Stimulated activated CD4-positive, alpha-beta T cell treated with anti-CD3 and anti-CD28 coated beads, Interleukin-15, amount 100 ng/mL, for 24 hours (primary cell): ENCODE results near the gene SIPA1L3.

Experiments used
- DNase-seq: peaks from one replicate; pipeline ENCODE4 v3.0.0-alpha.2; 2020

SIPA1L3 gene

GRCh38 chr19:38125238-38125637, 218.2 kb downstream of the SIPA1L3 start:
- no peak for DNase-seq

DNA sequence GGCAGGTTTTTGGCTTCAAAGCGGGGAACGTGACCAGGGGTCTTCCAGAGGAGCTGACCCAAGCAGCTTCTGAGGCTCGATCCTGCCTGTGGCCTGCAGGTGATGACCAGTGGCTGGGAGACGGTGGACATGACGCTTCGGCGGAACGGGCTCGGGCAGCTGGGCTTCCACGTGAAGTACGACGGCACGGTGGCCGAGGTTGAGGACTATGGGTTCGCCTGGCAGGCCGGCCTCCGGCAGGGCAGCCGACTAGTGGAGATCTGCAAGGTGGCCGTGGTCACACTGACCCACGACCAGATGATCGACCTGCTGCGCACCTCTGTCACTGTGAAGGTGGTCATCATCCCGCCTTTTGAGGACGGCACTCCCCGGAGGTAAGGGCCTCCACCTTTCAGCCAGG, 223.4 kb downstream of the SIPA1L3 start:
- DNase-seq: no peak

GRCh38 chr19:38132781-38133180, 225.8 kb downstream of the SIPA1L3 start:
- no peak for DNase-seq

DNA sequence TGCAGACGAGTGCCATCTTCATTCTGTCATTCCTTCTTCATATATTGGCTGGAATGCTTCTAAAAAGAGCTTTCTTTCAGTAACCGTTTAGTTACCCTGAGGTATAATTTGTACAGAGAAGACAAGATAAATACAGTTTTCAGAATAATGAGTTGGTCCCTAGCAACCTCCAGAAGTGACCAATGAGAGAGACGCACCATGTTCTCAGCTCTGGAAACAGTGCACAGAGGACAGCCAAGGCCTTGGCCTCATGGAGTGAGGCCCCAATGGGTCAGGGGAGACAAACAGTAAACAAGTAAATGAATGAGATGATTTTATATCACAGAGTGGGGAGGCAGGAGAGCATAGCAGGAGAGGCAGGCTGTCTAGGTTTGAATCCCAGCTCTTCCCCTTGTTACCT, 226.3 kb downstream of the SIPA1L3 start:
- no peak for DNase-seq

DNA sequence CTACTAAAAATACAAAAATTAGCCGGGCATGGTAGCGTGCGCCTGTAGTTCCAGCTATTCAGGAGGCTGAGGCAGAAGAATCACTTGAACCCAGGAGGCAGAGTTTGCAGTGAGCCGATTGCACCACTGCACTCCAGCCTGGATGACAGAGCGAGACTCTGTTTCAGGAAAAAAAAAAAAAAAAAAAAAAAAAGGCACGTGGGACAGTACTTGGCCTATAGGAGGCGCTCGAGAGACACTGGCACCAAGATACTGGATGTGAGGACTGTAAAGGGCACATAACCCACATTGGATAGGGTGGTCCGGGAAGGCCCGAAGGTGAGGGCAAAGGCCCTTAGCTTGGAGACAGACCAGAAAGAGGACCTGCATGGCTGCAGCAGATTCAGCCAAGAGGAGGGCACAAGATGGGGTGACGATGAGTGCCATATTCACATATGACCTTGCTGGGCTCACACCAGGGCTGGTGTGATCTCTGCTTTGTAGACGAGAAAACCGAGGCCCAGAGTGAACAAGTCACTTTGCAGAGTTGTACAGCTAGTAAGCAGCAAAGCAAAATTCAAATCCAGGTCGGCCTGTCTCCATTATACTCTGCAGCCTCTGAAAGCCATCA, 227.6 kb downstream of the SIPA1L3 start:
- DNase-seq: peak; percentile 57

GRCh38 chr19:38135150-38135998, 228.4 kb downstream of the SIPA1L3 start:
- no peak for DNase-seq

DNA sequence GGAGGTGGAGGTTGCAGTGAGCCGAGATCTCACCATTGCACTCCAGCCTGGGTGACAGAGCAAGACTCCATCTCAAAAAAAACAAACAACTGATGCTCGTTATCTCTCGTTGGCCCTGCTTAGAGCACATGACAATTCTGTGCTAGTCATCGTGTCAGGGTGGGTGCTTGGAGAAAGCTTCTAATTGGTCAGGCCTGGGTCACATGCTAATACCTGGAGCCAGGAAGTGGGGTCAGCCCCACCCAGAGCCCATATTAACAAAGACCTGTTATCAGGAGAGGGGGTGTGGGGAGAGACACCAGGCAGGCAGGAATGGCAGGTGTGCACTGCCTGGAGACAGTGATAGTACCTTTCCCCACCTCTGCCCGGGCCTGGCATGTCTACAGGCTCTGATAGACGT, 232.1 kb downstream of the SIPA1L3 start:
- DNase-seq: no peak

- DNase-seq: no peak
These were observed 234.1 kb downstream of the SIPA1L3 start for GRCh38 chr19:38141108-38141507.

DNA sequence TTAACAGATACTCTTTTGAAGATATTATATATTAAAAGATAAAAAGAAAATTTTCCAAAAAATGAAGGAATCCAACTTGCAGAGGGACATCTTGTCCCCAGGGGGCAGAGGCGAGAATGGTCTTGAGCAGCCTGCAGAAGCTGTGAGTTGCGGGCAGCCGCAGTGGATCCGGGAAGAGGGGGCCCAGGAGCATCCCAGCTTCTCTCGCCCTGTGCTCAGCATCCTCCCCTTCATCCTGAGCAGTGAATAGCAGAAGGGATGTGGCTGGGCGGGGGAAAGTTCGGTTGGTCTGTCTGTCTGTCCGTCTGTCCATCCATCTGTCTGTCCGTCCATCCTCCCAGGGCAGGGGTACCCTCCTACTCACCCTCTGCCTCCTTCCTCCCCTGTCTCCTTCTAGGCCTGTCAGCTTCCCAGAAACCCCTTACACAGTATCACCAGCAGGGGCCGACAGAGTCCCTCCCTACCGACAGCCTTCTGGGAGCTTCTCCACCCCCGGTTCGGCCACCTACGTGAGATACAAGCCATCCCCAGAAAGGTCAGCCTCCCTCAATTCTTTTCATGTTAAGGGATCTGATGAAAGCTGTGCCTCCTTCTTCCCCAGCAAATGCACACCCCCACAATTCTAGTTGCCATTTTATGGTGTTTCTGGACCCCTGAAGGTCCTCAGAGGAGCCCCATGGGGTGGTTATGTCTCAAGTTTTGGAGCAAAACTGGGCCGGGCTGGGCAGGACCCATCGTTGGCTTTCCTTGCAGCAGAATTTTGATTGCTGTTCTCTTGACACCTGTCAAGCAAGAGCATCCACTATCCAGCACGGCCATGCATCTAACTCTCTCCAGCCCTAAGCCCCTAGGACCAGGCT, 235.4 kb downstream of the SIPA1L3 start:
- peak; percentile 66 for DNase-seq

- no peak for DNase-seq
These were observed 236.8 kb downstream of the SIPA1L3 start for GRCh38 chr19:38143847-38144246.

GRCh38 chr19:38144667-38145066, 237.7 kb downstream of the SIPA1L3 start:
- DNase-seq: no peak

DNA sequence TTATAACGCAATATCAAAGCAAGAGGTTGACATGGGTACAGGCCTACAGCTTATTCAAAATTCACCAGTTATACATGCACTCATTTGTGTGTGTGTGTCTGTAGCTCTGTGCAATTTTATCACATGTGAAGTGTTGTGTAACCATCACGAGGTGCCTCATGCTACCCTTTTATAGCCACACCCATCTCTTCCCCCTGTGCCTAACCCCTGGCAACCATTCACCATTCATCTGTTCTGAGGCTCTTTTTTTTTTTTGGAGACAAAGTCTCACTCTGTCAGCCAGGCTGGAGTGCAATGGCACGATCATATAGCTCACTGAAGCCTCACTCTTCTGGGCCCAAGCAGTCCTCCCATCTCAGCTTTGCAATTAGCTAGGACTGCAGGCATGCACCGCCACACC, 238.6 kb downstream of the SIPA1L3 start:
- no peak for DNase-seq

DNA sequence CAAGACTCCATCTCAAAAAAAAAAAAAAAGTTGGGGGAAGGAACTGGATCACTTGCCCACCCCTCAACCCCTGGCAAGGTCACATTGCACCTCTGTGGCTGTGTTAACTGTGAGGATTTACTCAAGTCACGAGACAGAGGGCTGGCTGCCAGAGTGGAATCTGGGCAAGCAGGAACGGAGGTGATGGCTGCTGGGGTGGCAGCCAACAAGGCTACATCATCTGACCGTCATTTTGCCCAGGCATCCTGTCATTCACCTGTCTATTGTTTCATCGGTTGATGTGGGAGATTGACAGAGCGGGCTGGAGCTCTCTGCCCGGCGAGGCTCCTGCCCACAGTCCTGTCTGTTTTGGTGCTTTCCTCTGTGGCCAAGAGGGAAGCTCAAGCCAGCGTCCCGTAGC, 241.3 kb downstream of the SIPA1L3 start:
- no peak for DNase-seq

- DNase-seq: no peak
These were observed 242.7 kb downstream of the SIPA1L3 start for GRCh38 chr19:38149661-38150061.

GRCh38 chr19:38151242-38151641, 244.2 kb downstream of the SIPA1L3 start:
- DNase-seq: no peak

GRCh38 chr19:38152461-38153379, 245.7 kb downstream of the SIPA1L3 start:
- no peak for DNase-seq

- no peak for DNase-seq
These were observed 248.4 kb downstream of the SIPA1L3 start for GRCh38 chr19:38155453-38155852.

GRCh38 chr19:38158730-38159129, 251.7 kb downstream of the SIPA1L3 start:
- no peak for DNase-seq

GRCh38 chr19:38162094-38162493, 255.1 kb downstream of the SIPA1L3 start:
- no peak for DNase-seq

GRCh38 chr19:38162632-38163031, 255.6 kb downstream of the SIPA1L3 start:
- no peak for DNase-seq

DNA sequence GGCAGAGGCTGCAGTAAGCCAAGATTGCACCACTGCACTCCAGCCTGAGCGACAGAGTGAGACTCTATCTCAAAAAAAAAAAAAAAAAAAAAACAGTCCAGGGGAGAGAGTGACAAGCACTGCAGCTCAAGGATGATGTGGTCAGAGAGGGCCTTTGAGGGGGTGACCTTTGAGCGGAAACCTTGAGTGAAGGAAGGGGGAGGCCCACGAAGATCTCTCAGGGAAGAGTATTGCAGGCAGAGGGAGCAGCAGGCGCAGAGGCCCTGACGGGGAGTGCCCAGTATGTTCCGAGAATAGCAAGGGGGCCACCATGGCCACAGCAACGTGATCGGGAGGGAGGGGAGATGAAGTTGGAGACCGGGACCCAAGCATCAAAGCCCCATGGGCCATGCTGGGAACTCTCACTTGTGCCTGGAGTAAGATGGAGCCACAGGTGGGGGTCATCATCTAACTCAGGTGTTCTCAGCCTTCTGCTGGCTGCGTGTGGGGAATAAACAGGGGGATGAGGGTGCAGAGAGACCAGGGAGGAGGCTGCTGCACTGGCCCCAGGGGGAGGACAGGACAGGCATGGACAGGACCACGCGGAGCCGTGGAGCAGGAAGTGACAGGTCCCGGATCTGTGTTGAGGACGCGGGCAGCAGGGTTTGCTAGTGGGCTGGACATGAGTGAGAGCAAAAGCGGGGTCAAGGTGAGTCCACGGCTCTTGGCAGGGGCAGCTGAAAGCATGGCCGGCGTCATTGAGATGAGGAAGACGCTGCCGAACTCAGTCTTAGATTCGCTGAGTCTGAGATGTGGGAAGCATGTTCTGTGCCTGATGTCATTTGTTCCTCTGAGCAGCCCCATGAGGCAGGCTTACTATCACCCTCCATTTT, 256.6 kb downstream of the SIPA1L3 start:
- no peak for DNase-seq
